Skin of body (tissue), 2 donors: ENCODE results near the gene TAGLN. TPM values are rescaled to one million over a fixed set of nuclear protein-coding genes. Genes with fewer than 3 reads are reported as not detected.
"Not testable (repeated sequence)": the region's sequence is repeated elsewhere in the genome, so short reads cannot be mapped to it uniquely, and the experiment has no call there.

Experiments
- DNase-seq: peaks from one replicate; lab custom pipeline; 2025; lab: John Stamatoyannopoulos, UW
- total RNA-seq: library from RNA; depleted of rRNA; stranded (reverse); fragments of >200 nt; gene quantifications from one replicate; pipeline ENCODE4 v1.2.3, GENCODE V29; 2014

Gene TAGLN
- total RNA-seq, 1 donor from 2014 or later: 84.3 TPM

GRCh38 chr11:117180661-117181585 lies 18.2 kb upstream of the TAGLN start:
- no peak for DNase-seq

- DNase-seq: no peak
Measured at GRCh38 chr11:117181586-117182550, 17.3 kb upstream of the TAGLN start.

- DNase-seq: no peak
Measured at GRCh38 chr11:117182551-117182935, 16.6 kb upstream of the TAGLN start.

- not testable (repeated sequence) for DNase-seq
Measured at GRCh38 chr11:117183178-117183577, 16.0 kb upstream of the TAGLN start.

- DNase-seq: no peak
Measured at GRCh38 chr11:117183724-117184349, 15.3 kb upstream of the TAGLN start.

- DNase-seq: no peak
Measured at GRCh38 chr11:117185736-117186430, 13.3 kb upstream of the TAGLN start.

GRCh38 chr11:117186431-117186761 lies 12.8 kb upstream of the TAGLN start:
- no peak for DNase-seq

GRCh38 chr11:117187007-117187406 lies 12.2 kb upstream of the TAGLN start:
- DNase-seq: no peak

- no peak for DNase-seq
Measured at GRCh38 chr11:117187428-117187798, 11.8 kb upstream of the TAGLN start.

- DNase-seq: no peak
Measured at GRCh38 chr11:117187799-117188481, 11.2 kb upstream of the TAGLN start.

GRCh38 chr11:117188620-117189081 lies 10.5 kb upstream of the TAGLN start:
- no peak for DNase-seq

GRCh38 chr11:117189191-117189940 lies 9.8 kb upstream of the TAGLN start:
- DNase-seq: no peak

- DNase-seq: no peak
Measured at GRCh38 chr11:117189941-117190544, 9.1 kb upstream of the TAGLN start.

- DNase-seq: no peak
Measured at GRCh38 chr11:117191680-117192400, 7.3 kb upstream of the TAGLN start.

GRCh38 chr11:117192401-117192875 lies 6.7 kb upstream of the TAGLN start:
- no peak for DNase-seq

- no peak for DNase-seq
Measured at GRCh38 chr11:117193130-117194020, 5.8 kb upstream of the TAGLN start.

- DNase-seq: no peak
Measured at GRCh38 chr11:117194267-117194666, 4.9 kb upstream of the TAGLN start.
